Left hindlimb (tissue), 1 donor: ENCODE measurements around the gene CNN2.
A peak's percentile ranks its signal among the peaks of the same experiment; 100 is the strongest.

Experiments
- DNase-seq: peaks from one replicate; pipeline ENCODE4 v3.0.0-alpha.2; 2018

CNN2 gene

DNA sequence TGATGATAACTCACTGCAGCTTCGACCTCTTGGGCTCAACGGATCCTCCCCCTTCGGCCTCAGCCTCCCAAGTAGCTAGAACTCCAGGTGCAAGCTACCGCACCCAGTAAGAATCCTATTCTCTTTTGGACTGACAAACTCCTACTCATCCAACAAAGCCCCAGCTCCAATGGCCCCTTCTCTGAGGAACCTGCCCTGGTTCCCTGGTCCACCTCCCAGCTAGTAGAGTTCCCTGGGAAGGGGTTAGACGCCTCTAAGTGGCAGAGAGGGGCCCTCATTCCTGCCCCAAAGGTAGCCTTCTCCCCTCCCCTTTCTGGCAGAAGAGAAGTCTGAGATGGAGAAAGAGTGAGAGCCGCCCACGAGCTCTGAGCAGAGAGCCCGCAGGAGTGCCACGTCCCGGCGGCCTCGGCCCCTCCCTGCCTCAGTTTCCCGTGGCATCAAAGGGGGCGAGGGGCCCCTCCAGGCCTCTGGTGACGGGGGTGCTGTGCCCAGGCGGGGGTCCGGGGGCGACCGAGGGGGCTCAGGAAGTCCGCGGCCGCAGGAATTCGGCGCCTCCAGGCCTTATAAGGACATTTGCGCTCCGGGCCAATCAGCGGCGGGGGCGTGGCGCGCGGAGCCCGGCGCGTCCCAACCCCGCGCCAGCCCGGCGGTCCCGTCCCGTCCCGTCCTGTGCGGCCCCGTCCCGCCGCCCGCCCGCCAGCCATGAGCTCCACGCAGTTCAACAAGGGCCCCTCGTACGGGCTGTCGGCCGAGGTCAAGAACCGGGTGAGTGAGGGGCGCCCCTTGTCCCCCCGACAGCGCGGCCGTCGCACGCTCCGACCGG, at the start of gene CNN2:
TSS of gene CNN2 (plus strand) at position 649 of the 823 bp plus-strand sequence. CDS start at position 703, 54 bp downstream.
- peak; percentile 90 for DNase-seq

DNA sequence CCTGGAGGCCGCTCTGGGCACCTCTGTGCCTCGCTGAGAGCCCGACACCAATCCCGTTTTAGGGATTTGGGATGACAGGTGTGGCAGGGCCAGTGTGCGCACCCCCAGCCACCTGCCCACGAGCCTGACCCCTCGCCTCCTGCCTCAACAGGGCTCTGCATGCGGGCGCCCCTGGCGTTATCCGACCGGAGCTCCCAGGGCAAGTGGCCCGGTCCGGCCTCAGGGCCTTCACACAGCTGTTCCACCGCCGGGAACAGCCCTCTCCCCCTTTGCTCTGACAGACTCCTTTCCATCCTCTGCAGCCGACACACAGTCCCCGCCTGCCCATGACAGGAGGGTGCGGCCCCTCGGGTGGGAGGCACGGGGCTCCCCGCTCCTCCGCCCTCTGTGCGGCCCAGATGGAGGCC, 49.3 kb upstream of the CNN2 start:
- DNase-seq, result no peak

DNA sequence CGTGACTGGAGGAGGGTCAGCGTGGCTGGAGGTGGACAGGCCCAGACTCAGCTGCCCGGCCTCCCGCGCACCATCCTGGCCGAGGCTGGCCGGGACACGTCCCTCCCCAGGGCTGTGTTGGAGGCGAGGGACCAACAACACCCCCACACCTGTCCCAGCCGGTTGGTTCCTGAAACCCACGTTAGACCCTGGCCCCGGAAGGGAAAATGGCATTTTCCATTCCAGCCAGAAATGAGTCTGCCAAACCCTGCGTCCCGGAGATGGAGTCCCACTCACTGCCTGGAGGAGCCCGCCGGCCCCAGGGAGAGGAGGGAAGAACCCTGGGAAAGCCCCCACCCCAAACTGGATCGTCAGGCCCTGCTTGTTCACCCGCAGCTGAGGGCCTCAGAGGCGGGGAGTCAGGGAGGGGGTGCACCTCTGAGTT, 47.1 kb upstream of the CNN2 start:
- DNase-seq, result no peak

DNA sequence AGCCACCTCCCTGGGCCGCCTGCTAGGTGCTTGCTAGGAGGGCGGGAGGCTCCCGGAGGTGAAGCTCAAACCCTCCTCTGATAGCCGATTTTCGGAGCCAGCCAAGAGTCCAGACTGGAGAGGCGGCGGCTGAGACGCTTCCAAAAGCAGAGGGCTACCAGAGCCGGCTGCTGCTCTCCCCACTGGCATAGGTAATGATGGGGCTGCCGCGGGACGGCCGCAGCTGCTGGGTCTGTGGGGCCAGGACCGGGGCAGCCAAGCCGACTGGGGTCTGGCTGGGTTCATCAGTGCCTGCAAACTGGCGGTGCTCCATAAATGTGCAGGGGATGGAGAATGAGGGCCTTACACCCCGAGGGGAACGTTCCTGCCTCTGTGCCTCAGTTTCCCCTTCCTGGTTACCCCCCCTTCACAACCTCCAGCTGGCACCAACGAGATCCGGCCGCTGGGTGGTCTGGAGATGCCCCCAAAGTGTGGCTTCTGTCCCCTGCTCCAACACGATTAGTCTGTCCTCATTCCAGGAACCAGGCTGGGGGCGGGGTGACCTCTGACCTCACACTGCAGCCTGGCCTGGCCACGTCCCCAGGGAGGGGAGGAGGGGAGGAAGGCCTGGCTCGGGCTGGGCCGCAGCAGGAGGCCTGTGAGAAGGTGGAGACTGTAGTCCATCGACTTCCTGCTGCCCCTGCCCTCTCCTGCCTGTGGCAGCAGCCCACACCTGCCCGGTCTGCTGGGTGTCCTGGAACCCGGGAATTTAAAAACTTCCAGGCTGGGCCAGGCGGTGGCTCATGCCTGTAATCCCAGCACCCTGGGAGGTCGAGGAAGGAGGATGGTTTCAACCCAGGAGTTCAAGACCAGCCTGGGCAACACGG, 46.0 kb upstream of the CNN2 start:
- no peak for DNase-seq

GRCh38 chr19:982567-983170, 43.7 kb upstream of the CNN2 start:
- peak; percentile 78 for DNase-seq

- peak; percentile 94 for DNase-seq
Observed at GRCh38 chr19:984165-984967, 42.0 kb upstream of the CNN2 start, which contains the start of gene WDR18. WDR18 (plus strand) TSS chr19:984345; CDS start chr19:984354, 9 bp downstream.

DNA sequence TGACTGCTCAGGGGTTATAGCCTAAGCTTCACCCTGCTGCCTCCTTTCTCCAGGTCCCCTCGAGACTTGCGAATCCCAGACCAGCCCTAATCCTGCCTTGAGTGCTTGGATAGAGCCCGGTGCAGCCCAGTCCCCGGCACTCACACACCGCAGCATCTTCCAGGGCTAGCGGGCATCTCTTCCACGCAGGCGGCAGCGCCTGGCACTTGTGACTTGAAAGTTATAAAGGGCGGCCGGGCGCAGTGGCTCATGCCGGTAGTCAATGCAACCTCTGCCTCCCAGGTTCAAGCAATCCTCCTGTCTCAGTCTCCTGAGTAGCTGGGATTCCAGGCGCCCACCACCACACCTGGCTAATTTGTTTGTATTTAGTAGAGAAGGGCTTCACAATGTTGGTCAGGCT, 40.3 kb upstream of the CNN2 start:
- DNase-seq, result no peak

DNA sequence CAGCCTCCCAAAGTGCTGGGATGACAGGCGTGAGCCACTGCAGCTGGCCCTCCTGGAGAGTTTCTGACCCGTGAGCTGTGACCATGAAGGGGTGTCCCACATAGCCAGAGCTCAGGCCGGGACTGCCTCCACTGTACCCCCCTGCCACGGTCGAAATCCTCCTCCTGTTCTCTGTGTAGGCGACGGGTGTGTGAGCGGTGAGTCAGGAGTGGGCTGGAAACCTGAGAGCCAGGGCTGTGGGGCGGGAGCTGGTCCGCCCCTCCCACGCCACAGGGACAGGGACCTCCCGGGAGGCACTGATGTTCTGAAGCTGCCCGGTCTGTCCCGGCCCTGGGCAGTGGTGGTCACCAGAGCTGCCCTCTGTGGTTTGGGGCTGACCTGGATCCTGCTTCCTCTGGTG, 38.3 kb upstream of the CNN2 start:
- DNase-seq, result no peak

DNA sequence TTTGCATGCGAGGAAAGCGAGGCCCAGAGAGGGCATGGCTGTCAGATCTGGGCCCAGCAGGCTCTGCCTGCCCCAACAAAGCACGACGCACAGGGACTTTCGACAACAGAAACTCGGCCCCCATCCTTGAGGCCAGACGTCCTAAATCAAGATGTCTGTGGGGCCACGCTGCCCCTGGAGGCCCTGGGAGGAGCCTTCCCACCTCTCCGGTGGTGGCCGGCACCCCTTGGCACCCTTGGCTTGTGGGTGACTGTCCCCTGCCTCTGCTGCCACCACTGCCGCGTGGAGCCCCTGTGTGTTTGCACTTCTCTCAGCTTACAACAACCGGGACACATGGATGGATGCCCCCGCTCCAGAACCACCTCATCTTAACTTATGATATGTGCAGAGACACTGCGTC, 37.9 kb upstream of the CNN2 start:
- no peak for DNase-seq

DNA sequence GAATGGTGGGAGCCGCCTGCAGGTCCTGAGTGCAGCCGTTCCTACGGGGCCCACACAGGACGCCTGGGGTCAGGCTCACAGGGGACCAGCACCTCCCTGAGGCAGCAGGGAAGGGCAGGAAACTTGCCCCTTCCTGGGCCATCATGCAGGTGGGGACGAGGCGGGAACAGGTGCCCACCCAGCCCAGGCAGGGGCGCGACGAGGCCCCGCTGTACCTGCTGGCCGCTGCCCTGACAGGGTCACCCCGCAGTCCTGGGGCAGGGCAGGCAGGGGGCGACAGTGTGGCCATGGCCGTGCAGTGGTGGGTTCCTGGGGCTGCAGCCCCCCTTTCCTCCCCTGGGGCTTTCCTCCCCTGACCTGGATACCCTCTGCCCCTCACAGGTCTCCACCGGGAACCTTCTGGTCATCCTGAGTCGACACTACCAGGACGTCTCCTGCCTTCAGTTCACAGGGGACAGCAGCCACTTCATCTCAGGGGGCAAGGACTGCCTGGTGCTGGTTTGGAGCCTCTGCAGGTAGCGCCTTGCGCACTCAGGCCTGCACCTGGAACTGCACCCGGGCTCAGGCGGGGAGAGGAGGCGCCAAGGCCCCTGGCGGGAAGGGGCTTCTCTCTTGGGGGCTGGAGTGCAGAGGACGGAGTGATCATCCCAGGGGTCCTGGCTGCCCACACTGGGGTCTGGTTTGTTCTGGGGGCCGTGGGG, 36.9 kb upstream of the CNN2 start:
- no peak for DNase-seq

- no peak for DNase-seq
Observed at GRCh38 chr19:990119-990571, 36.3 kb upstream of the CNN2 start.

DNA sequence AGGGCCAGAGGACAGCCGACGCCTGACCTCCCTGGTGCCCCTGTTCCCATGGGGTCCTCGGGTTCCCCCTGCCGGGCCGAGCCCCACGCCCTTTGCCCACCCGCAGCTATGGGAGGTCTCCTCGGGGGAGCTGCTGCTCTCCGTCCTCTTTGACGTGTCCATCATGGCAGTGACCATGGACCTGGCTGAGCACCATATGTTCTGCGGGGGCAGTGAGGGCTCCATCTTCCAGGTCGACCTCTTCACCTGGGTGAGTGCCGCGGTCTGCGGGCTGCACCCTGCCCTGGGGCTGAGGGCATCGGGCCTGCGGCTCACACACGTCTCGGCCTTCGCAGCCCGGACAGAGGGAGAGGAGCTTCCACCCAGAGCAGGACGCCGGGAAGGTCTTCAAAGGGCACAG, 35.7 kb upstream of the CNN2 start:
- DNase-seq, result no peak

DNA sequence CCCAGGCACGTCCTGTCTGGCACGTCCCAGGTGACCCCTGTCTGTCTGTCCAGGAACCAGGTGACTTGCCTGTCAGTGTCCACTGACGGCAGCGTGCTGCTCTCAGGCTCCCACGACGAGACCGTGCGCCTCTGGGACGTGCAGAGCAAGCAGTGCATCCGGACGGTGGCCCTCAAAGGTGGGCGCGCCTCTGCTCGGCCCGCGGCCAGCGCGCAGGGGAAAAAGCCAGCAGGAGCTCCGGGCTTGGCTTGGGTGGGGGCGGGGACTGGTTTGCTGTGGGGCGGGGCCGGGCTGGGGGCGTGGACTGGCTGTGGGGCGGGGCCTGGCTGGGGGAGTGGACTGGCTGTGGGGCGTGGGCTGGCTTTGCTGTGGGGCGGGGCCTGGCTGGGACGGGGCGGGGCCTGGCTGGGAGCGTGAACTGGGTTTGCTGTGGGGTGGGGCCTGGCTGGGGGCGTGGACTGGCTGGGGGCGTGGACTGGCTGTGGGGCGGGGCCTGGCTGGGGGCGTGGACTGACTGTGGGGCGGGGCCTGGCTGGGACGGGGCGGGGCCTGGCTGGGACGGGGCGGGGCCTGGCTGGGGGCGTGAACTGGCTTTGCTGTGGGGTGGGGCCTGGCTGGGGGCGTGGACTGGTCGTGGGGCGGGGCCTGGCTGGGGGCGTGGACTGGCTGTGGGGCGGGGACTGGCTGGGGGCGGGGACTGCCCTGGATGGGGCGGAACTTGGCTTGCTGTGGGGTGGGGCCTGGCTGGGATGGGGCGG, 35.1 kb upstream of the CNN2 start:
- peak; percentile 43 for DNase-seq

GRCh38 chr19:991932-992669, 34.3 kb upstream of the CNN2 start:
- peak; percentile 31 for DNase-seq

DNA sequence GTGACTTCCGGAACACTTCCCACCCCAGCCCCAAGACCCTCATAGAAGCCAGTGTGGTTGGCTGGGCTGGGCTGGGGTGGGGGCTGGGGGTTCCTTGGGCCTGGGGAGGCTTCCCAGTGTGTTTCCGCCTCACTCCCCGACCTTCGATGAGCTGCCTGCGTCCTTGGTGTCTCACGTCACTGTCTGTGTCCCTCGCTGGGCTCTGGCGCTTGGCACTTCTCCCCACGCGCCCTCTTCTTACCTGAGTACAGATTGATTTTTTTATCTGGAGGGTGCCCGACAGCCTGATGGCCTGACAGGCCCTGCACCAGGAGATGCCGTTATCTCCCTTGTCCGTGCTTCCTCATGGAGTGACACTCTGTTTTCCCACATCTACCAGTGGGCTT, 33.7 kb upstream of the CNN2 start:
- DNase-seq, result no peak

- DNase-seq, result peak; percentile 30
Observed at GRCh38 chr19:993361-993830, 33.0 kb upstream of the CNN2 start.

DNA sequence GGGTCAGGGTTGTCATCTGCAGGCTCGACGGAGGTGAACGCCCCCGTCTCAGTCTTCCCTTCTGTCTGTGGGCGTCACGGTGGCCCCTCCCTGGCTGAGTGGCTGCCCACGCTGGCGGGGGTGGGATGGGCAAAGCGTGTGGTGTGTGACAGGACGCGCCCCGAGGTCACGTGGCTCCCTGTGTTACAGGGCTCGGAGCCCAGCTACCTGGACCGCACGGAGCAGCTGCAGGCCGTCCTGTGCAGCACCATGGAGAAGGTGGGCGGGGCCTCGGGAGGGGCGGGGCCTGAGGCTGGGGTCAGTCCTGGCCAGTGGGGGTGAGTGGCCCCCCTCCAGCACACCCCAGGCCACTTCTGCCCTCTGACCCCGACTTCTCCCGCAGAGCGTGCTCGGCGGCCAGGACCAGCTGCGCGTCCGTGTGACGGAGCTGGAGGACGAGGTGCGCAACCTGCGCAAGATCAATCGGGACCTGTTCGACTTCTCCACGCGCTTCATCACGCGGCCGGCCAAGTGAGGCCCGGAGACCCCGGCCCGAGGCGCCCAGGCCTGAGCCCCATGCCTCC, 32.5 kb upstream of the CNN2 start:
- peak; percentile 27 for DNase-seq

- no peak for DNase-seq
Observed at GRCh38 chr19:994516-994915, 31.9 kb upstream of the CNN2 start.

DNA sequence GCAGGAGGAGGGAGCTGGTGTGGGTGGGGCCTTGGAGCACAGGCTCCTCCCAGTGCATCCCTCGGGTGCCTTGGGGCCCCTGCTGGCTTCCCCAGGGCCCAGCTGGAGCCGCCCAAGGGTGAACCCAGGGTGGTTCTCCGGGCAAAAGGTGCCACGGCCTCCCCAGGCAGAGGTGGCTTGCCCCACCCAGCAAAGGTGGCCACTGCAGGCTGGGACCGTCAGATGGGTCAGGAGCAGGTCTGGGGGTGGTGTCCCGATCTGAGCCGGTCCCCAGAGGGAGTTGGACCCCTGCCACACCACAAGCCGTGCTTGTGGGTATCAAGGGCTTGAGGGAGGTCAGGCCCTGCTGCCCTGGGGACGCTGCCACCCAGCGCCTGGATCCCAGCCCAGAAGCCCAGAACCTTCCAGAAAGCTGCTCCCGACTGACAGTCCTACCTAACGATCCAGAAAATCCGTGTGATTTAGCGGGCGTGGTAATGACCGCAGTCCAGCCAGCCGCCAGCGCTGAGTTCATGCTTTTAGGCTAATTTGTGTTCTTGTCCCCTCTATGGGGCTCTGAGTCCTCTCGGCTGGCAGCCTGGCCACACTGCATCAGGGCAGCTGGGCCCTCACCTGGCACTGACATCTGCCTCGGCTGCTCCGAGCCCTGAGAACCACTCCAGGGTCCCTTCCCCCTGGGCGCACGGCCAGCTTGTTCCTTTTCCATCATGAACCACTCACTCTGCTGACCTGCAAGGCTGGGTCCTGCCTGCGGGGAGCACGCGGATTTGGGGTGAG, 31.2 kb upstream of the CNN2 start:
- no peak for DNase-seq
